MG63 (cell line): ENCODE results near the gene ZDHHC14. TPM values are rescaled to one million over a fixed set of nuclear protein-coding genes. Genes with fewer than 3 reads are reported as not detected.
"Not testable (repeated sequence)": the region's sequence is repeated elsewhere in the genome, so short reads cannot be mapped to it uniquely, and the experiment has no call there.

Experiments
- DNase-seq: peaks from one replicate; pipeline ENCODE4 v3.0.0-alpha.2; 2020
- H3K27me3 ChIP-seq: fragments of 250-450 bp; sonication (Bioruptor Pico); 2 replicates; pipeline ENCODE4 v1.5.1; 2020; ENCODE audit warnings: mild to moderate bottlenecking, moderate library complexity
- H3K36me3 ChIP-seq: fragments of 250-450 bp; sonication (Bioruptor Pico); 2 replicates; pipeline ENCODE4 v1.5.1; 2020; ENCODE audit warnings: mild to moderate bottlenecking, moderate library complexity
- H3K4me3 ChIP-seq: fragments of 250-450 bp; sonication (Bioruptor Pico); 2 replicates; pipeline ENCODE4 v1.5.1; 2020; ENCODE audit warnings: mild to moderate bottlenecking, moderate library complexity
- H3K9me3 ChIP-seq: fragments of 250-450 bp; sonication (Bioruptor Pico); 2 replicates; pipeline ENCODE4 v1.5.1; 2020; ENCODE audit warnings: mild to moderate bottlenecking, moderate library complexity
- total RNA-seq: library from RNA; depleted of rRNA; stranded (reverse); fragments of >200 nt; shearing (Covaris generic); gene quantifications from 2 replicates; pipeline ENCODE4 v1.2.3, GENCODE V29; 2014; ENCODE audit warnings: low replicate concordance

Gene ZDHHC14
- total RNA-seq, 1 experiment from 2014 or later: 4.4 TPM

- Histone ChIP-seq H3K4me3 (no peak overlapping the region), H3K9me3 (no peaks in the 10 kb centered on the region), H3K27me3 (no peaks in the 10 kb centered on the region), H3K36me3 (no peaks in the 10 kb centered on the region)
- DNase-seq: no peak
Measured at GRCh38 chr6:157561929-157562810, 181.2 kb downstream of the ZDHHC14 start.

- Histone ChIP-seq H3K9me3 (no peaks in the 10 kb centered on the region), H3K36me3 (no peaks in the 10 kb centered on the region), H3K4me3 (no peak overlapping the region), H3K27me3 (no peaks in the 10 kb centered on the region)
- DNase-seq: no peak
Measured at GRCh38 chr6:157562997-157563396, 182.0 kb downstream of the ZDHHC14 start.

GRCh38 chr6:157563611-157564284 is 182.8 kb downstream of the ZDHHC14 start:
- Histone ChIP-seq H3K9me3 (no peaks in the 10 kb centered on the region), H3K27me3 (no peaks in the 10 kb centered on the region), H3K36me3 (no peaks in the 10 kb centered on the region), H3K4me3 (no peak overlapping the region)
- DNase-seq: no peak

- Histone ChIP-seq H3K36me3 (no peaks in the 10 kb centered on the region), H3K27me3 (no peaks in the 10 kb centered on the region), H3K9me3 (no peaks in the 10 kb centered on the region), H3K4me3 (no peak overlapping the region)
- no peak for DNase-seq
Measured at GRCh38 chr6:157568702-157569101, 187.7 kb downstream of the ZDHHC14 start.

GRCh38 chr6:157569543-157569942 is 188.6 kb downstream of the ZDHHC14 start:
- Histone ChIP-seq H3K27me3 (no peaks in the 10 kb centered on the region), H3K9me3 (no peaks in the 10 kb centered on the region)
- DNase-seq: no peak

GRCh38 chr6:157570104-157570503 is 189.1 kb downstream of the ZDHHC14 start:
- Histone ChIP-seq H3K36me3 (no peaks in the 10 kb centered on the region), H3K9me3 (no peaks in the 10 kb centered on the region), H3K27me3 (no peaks in the 10 kb centered on the region), H3K4me3 (no peak overlapping the region)
- no peak for DNase-seq

More at GRCh38 chr6:157569543-157569942, 188.6 kb downstream of the ZDHHC14 start:
- Histone ChIP-seq H3K4me3 (no peak overlapping the region), H3K36me3 (no peaks in the 10 kb centered on the region)

GRCh38 chr6:157570752-157571151 is 189.8 kb downstream of the ZDHHC14 start:
- no peak for DNase-seq
- no peaks in the 10 kb centered on the region for H3K36me3 ChIP-seq
- no peak overlapping the region for H3K4me3 ChIP-seq
- no peaks in the 10 kb centered on the region for H3K9me3 ChIP-seq
- H3K27me3 ChIP-seq: no peaks in the 10 kb centered on the region

- no peaks in the 10 kb centered on the region for H3K9me3 ChIP-seq
- H3K27me3 ChIP-seq: no peaks in the 10 kb centered on the region
- H3K36me3 ChIP-seq: no peaks in the 10 kb centered on the region
- no peak for DNase-seq
- H3K4me3 ChIP-seq: no peak overlapping the region
Measured at GRCh38 chr6:157571269-157571668, 190.3 kb downstream of the ZDHHC14 start.

- no peaks in the 10 kb centered on the region for H3K36me3 ChIP-seq
- no peaks in the 10 kb centered on the region for H3K9me3 ChIP-seq
- no peaks in the 10 kb centered on the region for H3K27me3 ChIP-seq
- H3K4me3 ChIP-seq: no peak overlapping the region
- no peak for DNase-seq
Measured at GRCh38 chr6:157571950-157572349, 191.0 kb downstream of the ZDHHC14 start.

- Histone ChIP-seq H3K27me3 (no peaks in the 10 kb centered on the region), H3K9me3 (no peaks in the 10 kb centered on the region), H3K36me3 (no peaks in the 10 kb centered on the region), H3K4me3 (no peak overlapping the region)
- no peak for DNase-seq
Measured at GRCh38 chr6:157574851-157575424, 193.9 kb downstream of the ZDHHC14 start.

GRCh38 chr6:157575436-157576145 is 194.6 kb downstream of the ZDHHC14 start:
- H3K36me3 ChIP-seq: no peaks in the 10 kb centered on the region
- H3K9me3 ChIP-seq: no peaks in the 10 kb centered on the region
- no peak for DNase-seq
- no peak overlapping the region for H3K4me3 ChIP-seq
- H3K27me3 ChIP-seq: no peaks in the 10 kb centered on the region

- H3K9me3 ChIP-seq, H3K27me3 ChIP-seq, H3K36me3 ChIP-seq, H3K4me3 ChIP-seq, DNase-seq: not testable (repeated sequence)
Measured at GRCh38 chr6:157576991-157577390, 196.0 kb downstream of the ZDHHC14 start.

GRCh38 chr6:157578527-157578926 is 197.5 kb downstream of the ZDHHC14 start:
- H3K27me3 ChIP-seq, H3K36me3 ChIP-seq, DNase-seq, H3K4me3 ChIP-seq: not testable (repeated sequence)
- H3K9me3 ChIP-seq: peaks cover 15% of the 10 kb centered on the region

GRCh38 chr6:157579467-157580031 is 198.6 kb downstream of the ZDHHC14 start:
- peaks cover 15% of the 10 kb centered on the region for H3K9me3 ChIP-seq
- H3K27me3 ChIP-seq: no peaks in the 10 kb centered on the region
- peak; percentile 55 for DNase-seq

GRCh38 chr6:157584036-157584435 is 203.0 kb downstream of the ZDHHC14 start:
- no peak overlapping the region for H3K4me3 ChIP-seq
- peaks cover 19% of the 10 kb centered on the region for H3K9me3 ChIP-seq
- no peaks in the 10 kb centered on the region for H3K36me3 ChIP-seq
- H3K27me3 ChIP-seq: no peaks in the 10 kb centered on the region
- no peak for DNase-seq

More at GRCh38 chr6:157579467-157580031, 198.6 kb downstream of the ZDHHC14 start:
- Histone ChIP-seq H3K36me3 (no peaks in the 10 kb centered on the region), H3K4me3 (no peak overlapping the region)

- H3K27me3 ChIP-seq: no peaks in the 10 kb centered on the region
- H3K9me3 ChIP-seq: peaks cover 28% of the 10 kb centered on the region
- no peak overlapping the region for H3K4me3 ChIP-seq
- no peaks in the 10 kb centered on the region for H3K36me3 ChIP-seq
- no peak for DNase-seq
Measured at GRCh38 chr6:157585274-157586087, 204.5 kb downstream of the ZDHHC14 start.
